GM12892 (cell line): ENCODE measurements around the gene CRYZL1.

ENCODE experiments used
- POLR2A ChIP-seq: IDR thresholded peaks from 2 replicates; pipeline ENCODE4 v1.6.1; 2011; ENCODE audit warnings: low read depth, low read length, control low read depth
- POLR2AphosphoS5 ChIP-seq: IDR thresholded peaks from 2 replicates; pipeline ENCODE4 v1.6.1; 2011; ENCODE audit warnings: low read depth, low read length, control low read depth
- TAF1 ChIP-seq: IDR thresholded peaks from 2 replicates; pipeline ENCODE4 v1.6.1; 2011; ENCODE audit warnings: low read depth, mild to moderate bottlenecking, control low read depth, low read length, borderline replicate concordance

- no peak for TF ChIP-seq POLR2AphosphoS5
- no peak for TF ChIP-seq POLR2A
- no peak for TF ChIP-seq TAF1
These were observed 19.6 kb upstream of the CRYZL1 start for GRCh38 chr21:33661146-33661545.
